H9 (cell line): ENCODE data around the gene SOX11. TPM values are rescaled to one million over a fixed set of nuclear protein-coding genes. Genes with fewer than 3 reads are reported as not detected.

Experiments used
- DNase-seq: peaks from one replicate; pipeline ENCODE4 v3.0.0-alpha.2; 2017
- H2AFZ ChIP-seq: one replicate; pipeline ENCODE4 v1.6.1; 2013; ENCODE audit warnings: mild to moderate bottlenecking, low read length, control low read depth, moderate library complexity
- H2AK5ac ChIP-seq: 2 replicates; pipeline ENCODE4 v1.6.1; 2013; ENCODE audit warnings: low read length, control low read depth, mixed read lengths; ENCODE audit not compliant: insufficient read length
- H2BK120ac ChIP-seq: one replicate; pipeline ENCODE4 v1.6.1; 2013; ENCODE audit warnings: low read depth, mild to moderate bottlenecking, low read length, control low read depth, inconsistent platforms; ENCODE audit not compliant: poor library complexity, severe bottlenecking
- H2BK12ac ChIP-seq: 2 replicates; pipeline ENCODE4 v1.6.1; 2013; ENCODE audit warnings: low read length, control low read depth, mixed read lengths, low read depth; ENCODE audit not compliant: insufficient read length
- H2BK15ac ChIP-seq: 2 replicates; pipeline ENCODE4 v1.6.1; 2013; ENCODE audit warnings: low read depth, low read length, control low read depth
- H2BK20ac ChIP-seq: one replicate; pipeline ENCODE4 v1.6.1; 2013; ENCODE audit warnings: low read depth, mild to moderate bottlenecking, low read length, control low read depth, inconsistent platforms; ENCODE audit not compliant: poor library complexity, severe bottlenecking
- H2BK5ac ChIP-seq: 2 replicates; pipeline ENCODE4 v1.6.1; 2013; ENCODE audit warnings: low read length, control low read depth, mixed read lengths; ENCODE audit not compliant: insufficient read length
- H3K14ac ChIP-seq: 2 replicates; pipeline ENCODE4 v1.6.1; 2013; ENCODE audit warnings: low read length, control low read depth; ENCODE audit not compliant: insufficient read depth
- H3K18ac ChIP-seq: 2 replicates; pipeline ENCODE4 v1.6.1; 2013; ENCODE audit warnings: low read depth, mild to moderate bottlenecking, mixed read lengths, low read length, control low read depth; ENCODE audit not compliant: insufficient read length
- H3K23ac ChIP-seq: 2 replicates; pipeline ENCODE4 v1.6.1; 2013; ENCODE audit warnings: low read length, control low read depth, mixed read lengths, low read depth; ENCODE audit not compliant: insufficient read length
- H3K23me2 ChIP-seq: 2 replicates; pipeline ENCODE4 v1.6.1; 2013; ENCODE audit warnings: low read depth, mild to moderate bottlenecking, mixed read lengths, low read length, control low read depth; ENCODE audit not compliant: insufficient read length, poor library complexity, severe bottlenecking
- H3K27ac ChIP-seq: 2 replicates; pipeline ENCODE4 v1.5.1; 2013; ENCODE audit warnings: low read length, control low read depth, mixed read lengths, low read depth; ENCODE audit not compliant: insufficient read length
- H3K27me3 ChIP-seq: 2 replicates; pipeline ENCODE4 v1.6.1; 2013; ENCODE audit warnings: low read length, control low read depth, inconsistent platforms; ENCODE audit not compliant: insufficient read depth
- H3K4ac ChIP-seq: 2 replicates; pipeline ENCODE4 v1.6.1; 2013; ENCODE audit warnings: low read depth, mild to moderate bottlenecking, control low read depth, inconsistent platforms, low read length, moderate library complexity
- H3K4me1 ChIP-seq: 2 replicates; pipeline ENCODE4 v1.6.1; 2013; ENCODE audit warnings: low read length, control low read depth, inconsistent platforms; ENCODE audit not compliant: insufficient read depth
- H3K4me2 ChIP-seq: 2 replicates; pipeline ENCODE4 v1.6.1; 2013; ENCODE audit warnings: low read length, control low read depth, mixed read lengths; ENCODE audit not compliant: insufficient read length, insufficient read depth
- H3K56ac ChIP-seq: 2 replicates; pipeline ENCODE4 v1.6.1; 2013; ENCODE audit warnings: low read depth, mild to moderate bottlenecking, mixed read lengths, low read length, control low read depth; ENCODE audit not compliant: insufficient read length
- H3K79me1 ChIP-seq: 2 replicates; pipeline ENCODE4 v1.6.1; 2013; ENCODE audit warnings: low read depth, mild to moderate bottlenecking, moderate library complexity, low read length, control low read depth, inconsistent platforms; ENCODE audit not compliant: insufficient read depth, poor library complexity, severe bottlenecking
- H3K79me2 ChIP-seq: 2 replicates; pipeline ENCODE4 v1.6.1; 2013; ENCODE audit warnings: low read length, control low read depth, inconsistent platforms; ENCODE audit not compliant: insufficient read depth
- H3K9ac ChIP-seq: 2 replicates; pipeline ENCODE4 v1.6.1; 2013; ENCODE audit warnings: low read length, control low read depth, mixed read lengths; ENCODE audit not compliant: insufficient read length; ENCODE audit errors: extremely low read depth
- H3K9me3 ChIP-seq: one replicate; pipeline ENCODE4 v1.6.1; 2013; ENCODE audit warnings: low read depth, low read length, inconsistent platforms; ENCODE audit not compliant: control insufficient read depth
- H3T11ph ChIP-seq: one replicate; pipeline ENCODE4 v1.6.1; 2013; ENCODE audit warnings: mild to moderate bottlenecking, low read length, control low read depth, inconsistent platforms
- H4K20me1 ChIP-seq: one replicate; pipeline ENCODE4 v1.6.1; 2013; ENCODE audit not compliant: control insufficient read depth, insufficient read length, insufficient read depth
- H4K5ac ChIP-seq: 2 replicates; pipeline ENCODE4 v1.6.1; 2013; ENCODE audit warnings: low read depth, mild to moderate bottlenecking, mixed read lengths, low read length, control low read depth; ENCODE audit not compliant: insufficient read length
- H4K8ac ChIP-seq: replicated peaks from 2 replicates; pipeline ENCODE4 v1.6.1; 2013; ENCODE audit warnings: low read length, control low read depth, mixed read lengths, low read depth; ENCODE audit not compliant: insufficient read length
- H4K91ac ChIP-seq: 2 replicates; pipeline ENCODE4 v1.6.1; 2013; ENCODE audit warnings: low read depth, mild to moderate bottlenecking, moderate library complexity, mixed read lengths, low read length, control low read depth; ENCODE audit not compliant: insufficient read length
- H3K27ac Mint-ChIP-seq, 3 experiments: 2 replicates in 2 of 3; 3 replicates in 1 of 3; pipeline ENCODE4 v1.8.0; 2020 to 2021; ENCODE audit warnings: mixed read lengths in 3 of 3, mild to moderate bottlenecking in 1 of 3, moderate library complexity in 1 of 3
- H3K27me3 Mint-ChIP-seq: 2 replicates; pipeline ENCODE4 v1.8.0; 2021; ENCODE audit warnings: low read depth, mild to moderate bottlenecking, moderate library complexity, mixed read lengths
- H3K36me3 Mint-ChIP-seq, 3 experiments: 2 replicates in 2 of 3; 3 replicates in 1 of 3; pipeline ENCODE4 v1.8.0; 2020 to 2021; ENCODE audit warnings: low read depth in 3 of 3, mixed read lengths in 3 of 3; ENCODE audit not compliant: insufficient read depth in 1 of 3
- H3K4me1 Mint-ChIP-seq, 2 experiments: 2 replicates each; pipeline ENCODE4 v1.8.0; 2020; ENCODE audit warnings: mixed read lengths in 2 of 2
- H3K4me3 Mint-ChIP-seq, 2 experiments: 2 replicates in 1 of 2; 3 replicates in 1 of 2; pipeline ENCODE4 v1.8.0; 2020 to 2021; ENCODE audit warnings: mild to moderate bottlenecking in 2 of 2, mixed read lengths in 2 of 2, moderate library complexity in 1 of 2
- H3K9me3 Mint-ChIP-seq, 2 experiments: 2 replicates in 1 of 2; 3 replicates in 1 of 2; pipeline ENCODE4 v1.8.0; 2020; ENCODE audit warnings: mild to moderate bottlenecking in 2 of 2, mixed read lengths in 2 of 2, moderate library complexity in 1 of 2
- WGBS: extraction: QIAGEN DNeasy Blood & Tissue Kit; methylation state at CpG from one replicate; pipeline ENCODE4 v1.1.7; 2013; ENCODE audit warnings: missing lambda C conversion rate, low lambda C conversion rate, mixed read lengths; ENCODE audit not compliant: insufficient read length; ENCODE audit errors: extremely low coverage; 5-methylcytosine and 5-hydroxymethylcytosine counted together
- total RNA-seq: library from RNA; stranded (reverse); gene quantifications from 2 replicates; pipeline ENCODE4 v1.2.1, GENCODE V29; 2021
- TF ChIP-seq, protein P1 (sequence below): fragments of 200-600 bp; sonication (generic); conservative IDR thresholded peaks from 3 replicates; pipeline ENCODE4 v1.8.0; 2021; ENCODE audit warnings: antibody characterized with exemption, mild to moderate bottlenecking

Gene SOX11
- total RNA-seq, 1 experiment from 2014 or later: 43.8 TPM

DNA sequence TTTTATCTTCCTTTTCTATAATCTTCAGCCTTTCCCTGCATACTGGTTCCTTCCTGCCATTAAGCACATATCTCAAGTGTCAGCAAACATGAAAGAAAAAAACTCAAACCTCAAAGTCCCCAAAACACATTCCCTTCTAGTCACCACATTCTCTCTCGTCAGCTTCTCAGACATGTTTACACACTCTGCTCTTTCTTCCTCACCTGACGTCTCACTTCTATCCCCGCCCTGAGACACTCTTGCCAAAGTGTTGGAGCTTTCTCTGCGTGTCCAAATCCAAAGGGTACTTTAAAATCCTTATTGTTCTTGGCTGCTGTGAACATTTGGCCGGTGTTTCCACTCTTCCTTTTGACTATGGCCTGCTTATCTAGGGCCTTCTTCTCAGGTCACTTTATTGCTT is 47.9 kb downstream of the SOX11 start:
- no peak overlapping the region for H3T11ph ChIP-seq
- H3K4me1 ChIP-seq: peaks cover 3% of the 10 kb centered on the region; the same call in 1 of the 2 replicates
- H2BK15ac ChIP-seq: no peak overlapping the region
- no peak overlapping the region for H3K23ac ChIP-seq
- H2BK120ac ChIP-seq: no peak overlapping the region
- H2BK5ac ChIP-seq: no peak overlapping the region
- no CpG with 5 or more reads among the region's 5 CpGs for WGBS
- H4K8ac ChIP-seq: no peak overlapping the region
- H3K23me2 ChIP-seq: no peaks in the 10 kb centered on the region
- H3K14ac ChIP-seq: no peak overlapping the region
- H4K20me1 ChIP-seq: no peaks in the 10 kb centered on the region
- H3K27ac ChIP-seq: no peak overlapping the region
- no peak overlapping the region for H4K5ac ChIP-seq
- no peak overlapping the region for H2AFZ ChIP-seq
- no peaks in the 10 kb centered on the region; the same call in 1 of the 2 replicates for H3K27me3 ChIP-seq
- Mint-ChIP-seq H3K4me1 (peaks cover 23 to 25% of the 10 kb centered on the region in 2 experiments), H3K36me3 (no peaks in the 10 kb centered on the region), H3K27me3 (peaks cover 8% of the 10 kb centered on the region), H3K9me3 (no peaks in the 10 kb centered on the region), H3K4me3 (no peak overlapping the region), H3K27ac (no peak overlapping the region)
- no peaks in the 10 kb centered on the region for H3K9me3 ChIP-seq
- no peaks in the 10 kb centered on the region for H3K79me2 ChIP-seq
- no peak overlapping the region for H3K4ac ChIP-seq
- no peak overlapping the region for H2BK12ac ChIP-seq
- H3K56ac ChIP-seq: no peak overlapping the region
- no peak overlapping the region for H4K91ac ChIP-seq
- H3K18ac ChIP-seq: no peak overlapping the region
- no peak overlapping the region for H2BK20ac ChIP-seq
- H3K4me2 ChIP-seq: no peak overlapping the region
- H2AK5ac ChIP-seq: no peak overlapping the region
- H3K79me1 ChIP-seq: no peaks in the 10 kb centered on the region
- TF ChIP-seq, protein P1, sequence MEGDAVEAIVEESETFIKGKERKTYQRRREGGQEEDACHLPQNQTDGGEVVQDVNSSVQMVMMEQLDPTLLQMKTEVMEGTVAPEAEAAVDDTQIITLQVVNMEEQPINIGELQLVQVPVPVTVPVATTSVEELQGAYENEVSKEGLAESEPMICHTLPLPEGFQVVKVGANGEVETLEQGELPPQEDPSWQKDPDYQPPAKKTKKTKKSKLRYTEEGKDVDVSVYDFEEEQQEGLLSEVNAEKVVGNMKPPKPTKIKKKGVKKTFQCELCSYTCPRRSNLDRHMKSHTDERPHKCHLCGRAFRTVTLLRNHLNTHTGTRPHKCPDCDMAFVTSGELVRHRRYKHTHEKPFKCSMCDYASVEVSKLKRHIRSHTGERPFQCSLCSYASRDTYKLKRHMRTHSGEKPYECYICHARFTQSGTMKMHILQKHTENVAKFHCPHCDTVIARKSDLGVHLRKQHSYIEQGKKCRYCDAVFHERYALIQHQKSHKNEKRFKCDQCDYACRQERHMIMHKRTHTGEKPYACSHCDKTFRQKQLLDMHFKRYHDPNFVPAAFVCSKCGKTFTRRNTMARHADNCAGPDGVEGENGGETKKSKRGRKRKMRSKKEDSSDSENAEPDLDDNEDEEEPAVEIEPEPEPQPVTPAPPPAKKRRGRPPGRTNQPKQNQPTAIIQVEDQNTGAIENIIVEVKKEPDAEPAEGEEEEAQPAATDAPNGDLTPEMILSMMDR: no peak
- DNase-seq: no peak
- no peak overlapping the region for H3K9ac ChIP-seq
